ENCODE measurements around the gene DIABLO.
"Not testable (repeated sequence)": the region's sequence is repeated elsewhere in the genome, so short reads cannot be mapped to it uniquely, and the experiment has no call there.

The DIABLO gene

GRCh38 chr12:122208073-122208820 lies 17.6 kb downstream of the DIABLO start:
- DNase-seq (ENCODE audit: low read depth): no peak

- DNase-seq (ENCODE audit: low read depth): no peak
Measured at GRCh38 chr12:122207391-122207790, 18.5 kb downstream of the DIABLO start.

GRCh38 chr12:122206976-122207375 lies 18.9 kb downstream of the DIABLO start:
- DNase-seq (ENCODE audit: low read depth): no peak

GRCh38 chr12:122206111-122206881 lies 19.6 kb downstream of the DIABLO start:
- no peak for DNase-seq (ENCODE audit: low read depth)

DNA sequence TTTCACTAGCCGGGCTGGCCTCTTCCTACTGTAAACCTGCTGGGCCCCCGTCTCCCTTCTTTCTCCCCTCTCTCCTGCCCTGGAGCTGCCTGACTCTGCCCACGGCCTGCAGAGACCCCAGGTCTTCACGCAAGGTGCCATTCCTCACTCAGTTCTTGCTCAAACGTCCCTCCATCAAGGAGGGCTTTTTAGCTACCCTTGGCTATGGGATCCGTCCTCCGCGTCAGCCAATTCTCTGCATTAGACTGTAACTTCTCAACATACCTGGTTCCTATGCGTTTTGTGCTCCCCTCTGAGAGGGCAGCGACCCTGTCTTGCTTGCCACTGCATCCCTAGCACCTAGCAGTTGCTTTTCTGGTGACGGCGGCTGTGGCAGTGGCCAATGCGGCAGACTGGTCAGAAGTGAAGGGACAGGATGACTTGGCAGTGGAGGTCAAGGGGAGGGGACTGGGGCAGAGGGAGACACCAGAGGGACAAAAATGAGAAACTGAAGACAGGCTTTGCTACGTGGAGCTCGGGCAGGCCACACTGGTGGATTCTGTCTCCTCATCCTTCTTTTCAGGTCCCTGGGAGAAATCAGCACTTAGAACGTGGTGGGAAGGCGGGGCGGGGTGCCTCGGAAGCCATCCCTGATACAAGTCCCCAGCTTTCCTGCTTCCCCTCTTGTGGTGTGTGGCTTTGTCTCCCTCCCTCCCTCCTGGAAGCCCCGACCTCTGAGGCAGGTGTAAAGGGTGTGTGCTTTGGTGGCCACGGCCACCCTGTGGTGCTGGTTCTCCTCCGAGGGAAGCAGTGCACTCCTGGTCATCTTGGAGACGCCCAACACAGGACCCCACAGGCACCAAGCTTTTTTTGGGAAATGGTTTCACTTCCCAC lies 20.6 kb downstream of the DIABLO start:
- no peak for DNase-seq (ENCODE audit: low read depth)

DNA sequence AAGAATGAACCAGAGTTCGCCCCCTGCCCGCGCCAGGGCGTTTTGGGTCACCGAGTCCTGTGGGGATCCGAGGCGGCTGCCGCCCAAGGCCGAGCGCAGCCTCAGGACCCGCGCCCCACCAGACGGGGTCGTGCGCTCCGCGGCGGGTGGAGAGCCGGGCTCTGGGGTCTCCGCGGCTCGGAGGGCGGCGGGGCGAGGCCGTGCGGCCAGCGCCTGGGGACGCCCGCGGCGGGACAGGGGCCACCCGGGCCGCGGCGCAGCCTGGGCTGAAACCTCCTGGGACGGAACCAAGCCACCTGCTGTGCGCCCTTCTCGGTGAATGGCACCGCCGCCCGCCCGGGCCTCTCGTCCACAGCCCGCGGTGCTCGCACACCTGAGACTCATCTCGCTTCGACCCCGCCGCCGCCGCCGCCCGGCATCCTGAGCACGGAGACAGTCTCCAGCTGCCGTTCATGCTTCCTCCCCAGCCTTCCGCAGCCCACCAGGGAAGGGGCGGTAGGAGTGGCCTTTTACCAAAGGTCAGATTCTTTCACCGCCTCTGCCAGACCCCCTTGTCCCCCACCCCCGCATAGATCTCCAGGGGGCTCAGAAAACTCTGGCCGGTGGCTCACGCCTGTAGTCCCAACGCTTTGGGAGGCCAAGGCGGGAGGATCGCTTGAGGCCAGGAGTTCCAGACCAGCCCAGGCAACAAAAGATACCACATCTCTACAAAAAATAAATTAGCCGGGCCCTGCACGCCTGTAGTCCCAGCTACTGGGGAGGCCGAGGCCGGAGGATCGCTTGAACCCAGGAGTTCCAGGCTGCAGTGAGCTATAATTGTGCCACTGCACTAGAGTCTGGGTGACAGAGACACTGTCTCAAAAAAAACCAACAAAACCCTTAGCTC lies 21.4 kb downstream of the DIABLO start:
- DNase-seq (ENCODE audit: low read depth): no peak

GRCh38 chr12:122203301-122204166 lies 22.3 kb downstream of the DIABLO start, which contains the start of gene B3GNT4:
TSS of gene B3GNT4 (plus strand) at chr12:122203709. CDS start at chr12:122204619, 910 bp downstream.
- DNase-seq (ENCODE audit: low read depth): peak; percentile 66

DNA sequence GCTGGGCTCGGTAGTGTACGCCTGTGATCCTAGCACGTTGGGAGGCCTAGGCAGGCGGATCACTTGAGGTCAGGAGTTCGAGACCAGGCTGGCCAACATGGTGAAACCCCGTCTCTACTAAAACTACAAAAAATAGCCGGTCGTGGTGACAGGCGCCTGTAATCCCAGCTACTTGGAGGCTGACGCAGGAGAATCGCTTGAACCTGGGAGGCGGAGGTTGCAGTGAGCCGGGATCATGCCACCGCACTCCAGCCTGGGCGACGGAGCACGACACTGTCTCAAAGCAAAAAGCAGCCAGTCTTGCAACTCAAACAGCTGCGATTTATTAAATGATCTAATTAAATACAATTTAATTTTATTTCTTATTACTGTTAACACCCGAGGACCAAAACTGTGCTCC lies 23.0 kb downstream of the DIABLO start:
- not testable (repeated sequence) for DNase-seq (ENCODE audit: low read depth)

DNA sequence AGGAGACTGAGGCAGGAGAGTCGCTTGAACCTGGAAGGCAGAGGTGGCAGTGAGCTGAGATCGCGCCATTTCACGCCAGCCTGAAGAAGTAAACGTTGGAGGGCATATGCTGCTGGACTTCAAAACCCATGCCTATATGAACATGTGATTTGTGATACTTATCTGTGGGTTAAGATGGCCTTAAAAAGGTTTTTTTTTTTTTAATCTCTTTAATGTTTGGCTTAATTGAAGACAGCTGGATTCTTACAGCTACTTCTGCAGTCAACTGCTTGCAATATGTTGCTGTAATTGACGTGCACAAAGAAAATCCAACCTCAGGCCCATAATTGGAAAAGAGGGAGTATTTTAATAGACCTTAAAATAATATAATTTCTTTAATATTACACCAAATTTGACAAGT lies 23.8 kb downstream of the DIABLO start:
- no peak for DNase-seq (ENCODE audit: low read depth)

DNA sequence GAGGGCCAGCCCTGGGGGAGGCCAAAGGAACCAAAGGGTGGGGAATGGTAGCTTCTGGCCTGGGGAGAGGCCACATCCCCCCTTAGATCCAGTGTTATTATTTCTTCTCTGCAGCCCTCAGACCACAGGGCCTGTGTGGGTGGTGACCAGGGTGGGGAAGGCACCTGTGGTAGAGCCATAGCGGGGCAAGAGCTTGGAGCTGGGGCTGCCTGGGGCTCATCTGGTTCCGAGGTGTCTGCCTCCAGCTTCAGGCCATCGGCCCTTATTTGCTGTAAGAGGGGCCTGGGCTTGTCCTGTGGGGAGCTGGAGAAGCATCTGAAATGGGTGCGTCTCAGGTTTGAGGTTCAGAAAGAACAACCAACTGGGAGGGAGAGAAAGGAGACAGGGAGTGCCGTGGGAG lies 24.5 kb downstream of the DIABLO start:
- no peak for DNase-seq (ENCODE audit: low read depth)

DNA sequence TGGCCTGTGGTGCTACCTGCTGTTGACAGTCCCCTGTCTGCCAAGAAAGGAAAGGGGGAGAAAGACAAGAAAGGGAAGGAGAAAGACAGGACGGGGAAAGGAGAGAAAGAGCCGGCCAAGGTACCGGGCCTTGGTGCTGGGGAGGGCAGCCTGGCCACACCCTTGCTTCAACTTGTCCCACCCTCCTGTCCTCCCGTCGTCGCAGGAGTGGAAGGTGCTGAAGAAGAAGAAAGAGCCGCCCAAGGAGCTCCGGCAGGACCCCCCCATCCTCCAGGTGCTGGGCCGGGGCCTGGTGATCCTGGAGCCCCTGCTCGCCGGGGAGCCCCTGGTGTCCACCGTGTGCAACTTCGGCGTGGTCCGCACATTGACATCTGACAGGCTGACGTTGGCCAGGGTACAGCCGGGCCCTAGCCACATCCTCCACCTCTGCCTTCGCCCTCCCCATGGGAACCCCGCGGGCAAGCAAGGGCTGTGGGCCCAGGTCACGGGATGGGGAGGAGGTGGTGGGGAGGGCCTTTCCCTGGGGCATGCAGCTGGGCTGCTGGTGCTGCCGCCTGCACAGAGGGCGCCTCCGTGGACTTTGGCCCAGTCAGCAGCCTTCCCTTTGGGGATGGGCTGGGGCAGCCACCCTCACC lies 25.2 kb downstream of the DIABLO start:
- DNase-seq (ENCODE audit: low read depth): no peak

- no peak for DNase-seq (ENCODE audit: low read depth)
Measured at GRCh38 chr12:122199484-122200355, 26.1 kb downstream of the DIABLO start.

DNA sequence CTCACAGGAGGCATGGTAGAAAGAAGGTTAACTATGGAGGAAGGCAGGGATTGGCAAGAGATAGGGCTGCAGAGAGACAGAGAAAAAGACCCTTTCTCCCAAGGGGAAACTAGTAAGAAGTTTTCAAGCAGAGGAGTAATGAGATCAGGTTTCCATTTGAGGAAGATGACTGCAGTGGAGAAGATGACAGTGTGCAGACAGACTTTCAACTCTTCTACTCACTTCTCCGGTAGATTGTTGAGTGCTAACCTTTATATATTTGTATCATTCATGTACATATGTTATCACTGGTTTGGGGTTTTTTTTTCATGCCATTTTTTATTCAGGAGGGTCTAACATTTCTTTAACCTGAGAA lies 28.3 kb downstream of the DIABLO start:
- DNase-seq (ENCODE audit: low read depth): no peak

- DNase-seq (ENCODE audit: low read depth): no peak
Measured at GRCh38 chr12:122195405-122195804, 30.4 kb downstream of the DIABLO start.

DNA sequence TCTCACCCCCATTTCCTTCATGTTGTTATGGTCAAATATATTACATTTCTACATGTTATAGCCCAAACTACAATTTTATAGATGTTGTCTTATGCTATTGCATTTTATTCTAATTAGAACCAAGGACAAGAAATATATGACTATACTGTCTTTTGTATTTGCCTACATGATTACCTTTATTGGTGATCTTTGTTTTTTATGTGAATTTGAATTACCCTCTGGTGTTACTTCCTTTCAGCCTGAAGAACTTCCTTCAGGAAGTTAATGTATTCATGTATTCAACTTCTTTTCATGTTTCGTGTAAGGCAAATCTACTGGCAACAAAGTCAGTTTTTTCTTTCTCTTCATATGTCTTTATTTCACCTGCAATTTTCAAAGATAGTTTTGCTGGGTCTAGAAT lies 31.0 kb downstream of the DIABLO start:
- no peak for DNase-seq (ENCODE audit: low read depth)

- no peak for DNase-seq (ENCODE audit: low read depth)
Measured at GRCh38 chr12:122192441-122192840, 33.4 kb downstream of the DIABLO start.

DNA sequence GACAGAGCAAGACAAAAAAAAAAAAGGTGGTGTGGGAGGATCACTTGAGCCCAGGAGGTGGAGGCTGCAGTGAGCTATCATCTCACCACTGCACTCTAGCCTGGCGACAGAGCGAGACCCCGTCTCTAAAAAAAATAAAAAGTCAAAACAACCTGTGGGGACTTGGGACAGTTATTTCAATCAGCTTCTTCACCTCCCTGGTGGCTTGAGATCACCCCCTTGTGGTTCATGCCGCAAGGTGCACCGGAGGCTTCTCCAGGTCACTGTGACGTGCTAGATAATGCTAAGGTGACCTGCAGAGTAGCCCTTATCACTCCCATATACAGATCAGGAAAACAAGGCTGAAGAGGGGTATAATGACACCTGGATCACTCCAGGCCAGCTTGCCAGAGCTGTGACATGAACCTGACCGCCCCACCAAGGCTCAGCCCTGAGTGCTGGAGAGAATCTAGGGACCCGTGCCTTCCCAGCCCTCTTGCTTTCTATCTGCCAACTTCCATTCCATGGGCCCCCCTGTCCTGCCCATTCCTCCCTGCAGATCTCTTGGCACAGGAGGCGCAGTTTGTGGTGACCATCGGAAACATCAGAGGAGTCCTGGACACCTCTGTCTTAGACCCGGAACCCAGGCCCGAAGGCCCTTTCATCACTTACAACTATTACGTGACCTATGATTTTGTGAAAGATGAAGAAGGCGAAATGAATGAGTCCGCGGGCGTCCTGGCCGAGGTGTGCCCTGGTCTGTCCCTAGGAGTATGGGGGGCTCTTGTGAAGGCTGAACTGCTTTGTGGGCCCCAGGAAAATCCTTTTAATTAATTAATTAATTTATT lies 34.8 kb downstream of the DIABLO start:
- DNase-seq (ENCODE audit: low read depth): peak; percentile 46

Measured in activated T-cell treated with anti-CD3 and anti-CD28 coated beads for 1 hour (primary cell).